DOHH2 (cell line): ENCODE data around the gene SORD.

ENCODE experiments used
- H3F3A ChIP-seq: fragments of 200-600 bp; sonication (generic), shearing (Covaris generic); 2 replicates; pipeline ENCODE4 v1.6.0; 2016; ENCODE audit warnings: antibody characterized with exemption, mild to moderate bottlenecking; ENCODE audit not compliant: control insufficient read depth, insufficient read depth
- H3K27ac ChIP-seq: fragments of 200-600 bp; sonication (generic); 2 replicates; pipeline ENCODE4 v1.5.1; 2014; ENCODE audit warnings: low read depth, mild to moderate bottlenecking, low read length, moderate library complexity
- H3K27me3 ChIP-seq: fragments of 200-600 bp; sonication (generic); 2 replicates; pipeline ENCODE4 v1.6.1; 2014; ENCODE audit warnings: mild to moderate bottlenecking, low read length, mixed read lengths; ENCODE audit not compliant: control insufficient read depth
- H3K36me3 ChIP-seq: fragments of 200-600 bp; sonication (generic); 2 replicates; pipeline ENCODE4 v1.6.1; 2014; ENCODE audit warnings: mild to moderate bottlenecking, low read length, moderate library complexity, mixed read lengths; ENCODE audit not compliant: control insufficient read depth
- H3K4me1 ChIP-seq: fragments of 200-600 bp; sonication (generic); 2 replicates; pipeline ENCODE4 v1.6.1; 2014; ENCODE audit warnings: mild to moderate bottlenecking, low read length, mixed read lengths; ENCODE audit not compliant: control insufficient read depth
- H3K4me2 ChIP-seq: fragments of 200-600 bp; sonication (generic); 2 replicates; pipeline ENCODE4 v1.6.0; 2014; ENCODE audit warnings: mild to moderate bottlenecking, low read length, moderate library complexity
- H3K4me3 ChIP-seq: fragments of 200-600 bp; sonication (generic); 2 replicates; pipeline ENCODE4 v1.5.1; 2014; ENCODE audit warnings: mild to moderate bottlenecking, low read length, mixed read lengths
- H3K79me2 ChIP-seq: fragments of 200-600 bp; sonication (generic); 2 replicates; pipeline ENCODE4 v1.6.1; 2014; ENCODE audit warnings: mild to moderate bottlenecking, low read length, mixed read lengths; ENCODE audit not compliant: control insufficient read depth
- H3K9me2 ChIP-seq: fragments of 200-600 bp; sonication (generic); replicated peaks from 2 replicates; pipeline ENCODE4 v1.6.1; 2014; ENCODE audit warnings: mild to moderate bottlenecking, low read length, mixed read lengths; ENCODE audit not compliant: control insufficient read depth
- H3K9me3 ChIP-seq: fragments of 200-600 bp; sonication (generic); 2 replicates; pipeline ENCODE4 v1.6.1; 2014; ENCODE audit warnings: antibody characterized with exemption, low read length, mixed read lengths; ENCODE audit not compliant: control insufficient read depth, insufficient read depth
- H4K20me1 ChIP-seq: fragments of 200-600 bp; sonication (generic); 2 replicates; pipeline ENCODE4 v1.6.0; 2014; ENCODE audit warnings: low read depth, mild to moderate bottlenecking, antibody characterized with exemption, low read length, moderate library complexity; ENCODE audit not compliant: control insufficient read depth, insufficient read depth
- CTCF ChIP-seq: fragments of 200-600 bp; sonication (generic); IDR thresholded peaks from one replicate; pipeline ENCODE4 v1.5.1; 2014; ENCODE audit warnings: antibody characterized with exemption, mild to moderate bottlenecking, low read depth, low read length; ENCODE audit not compliant: poor library complexity, severe bottlenecking
- EZH2phosphoT487 ChIP-seq: fragments of 200-600 bp; sonication (generic); IDR thresholded peaks from 2 replicates; pipeline ENCODE4 v1.6.1; 2017; ENCODE audit warnings: borderline replicate concordance, mild to moderate bottlenecking, antibody characterized with exemption, low read length, moderate library complexity, mixed read lengths

Gene SORD

GRCh38 chr15:45111390-45112142, 88.6 kb downstream of the SORD start:
- Histone ChIP-seq H3K79me2 (no peaks in the 10 kb centered on the region), H3K27me3 (peaks cover 35% of the 10 kb centered on the region), H3K27ac (no peak overlapping the region), H3K4me3 (no peak overlapping the region), H3K36me3 (no peaks in the 10 kb centered on the region), H3F3A (no peaks in the 10 kb centered on the region), H3K9me3 (no peaks in the 10 kb centered on the region), H3K9me2 (no peaks in the 10 kb centered on the region), H3K4me1 (peaks cover 12% of the 10 kb centered on the region), H4K20me1 (no peaks in the 10 kb centered on the region), H3K4me2 (no peak overlapping the region)
- TF ChIP-seq CTCF (no peak), EZH2phosphoT487 (no peak)

- H4K20me1 ChIP-seq = no peaks in the 10 kb centered on the region
- H3K36me3 ChIP-seq = no peaks in the 10 kb centered on the region
- H3F3A ChIP-seq = no peaks in the 10 kb centered on the region
- no peaks in the 10 kb centered on the region for H3K79me2 ChIP-seq
- H3K9me3 ChIP-seq = no peaks in the 10 kb centered on the region
- TF ChIP-seq EZH2phosphoT487 (no peak), CTCF (no peak)
- no peak overlapping the region for H3K4me2 ChIP-seq
- peaks cover 9% of the 10 kb centered on the region for H3K4me1 ChIP-seq
- H3K4me3 ChIP-seq = no peak overlapping the region
- H3K9me2 ChIP-seq = no peaks in the 10 kb centered on the region
- H3K27ac ChIP-seq = no peak overlapping the region
- peaks cover 38% of the 10 kb centered on the region for H3K27me3 ChIP-seq
Measured at GRCh38 chr15:45112143-45112590, 89.2 kb downstream of the SORD start.

- H3K4me1 ChIP-seq = peaks cover 12% of the 10 kb centered on the region
- no peaks in the 10 kb centered on the region for H3K79me2 ChIP-seq
- no peaks in the 10 kb centered on the region for H3K9me2 ChIP-seq
- H3K4me2 ChIP-seq = no peak overlapping the region
- no peaks in the 10 kb centered on the region for H3K36me3 ChIP-seq
- no peaks in the 10 kb centered on the region for H3K9me3 ChIP-seq
- H4K20me1 ChIP-seq = no peaks in the 10 kb centered on the region
- no peaks in the 10 kb centered on the region for H3F3A ChIP-seq
- H3K27me3 ChIP-seq = peaks cover 43% of the 10 kb centered on the region
- H3K27ac ChIP-seq = no peak overlapping the region
- no peak overlapping the region for H3K4me3 ChIP-seq
- TF ChIP-seq CTCF = no peak
- TF ChIP-seq EZH2phosphoT487 = no peak
Measured at GRCh38 chr15:45112591-45113379, 89.8 kb downstream of the SORD start.
